Measurements from ENCODE around the gene KIF5C. TPM values are rescaled to one million over a fixed set of nuclear protein-coding genes. Genes with fewer than 3 reads are reported as not detected.

The KIF5C gene
- total RNA-seq, 1 donor from 2014 or later: 24.3 TPM

- H3K4me2 ChIP-seq (ENCODE audit: low read length): no peak overlapping the region
- no peak overlapping the region for H3K9ac ChIP-seq (ENCODE audit: low read length)
- TF ChIP-seq CTCF (IDR thresholded peaks at IDR 0.05; ENCODE audit: insufficient read depth, low read depth, low read length): no peak
- no peak for TF ChIP-seq EZH2 (IDR thresholded peaks at IDR 0.05; ENCODE audit: insufficient read depth, low read length)
- no peaks in the 10 kb centered on the region for H3K79me2 ChIP-seq (ENCODE audit: insufficient read depth, low read length)
- H3K27ac ChIP-seq (ENCODE audit: low read depth, low read length): no peak overlapping the region
- H3K4me1 ChIP-seq (ENCODE audit: insufficient read depth, low read length): no peaks in the 10 kb centered on the region
- no peaks in the 10 kb centered on the region for H3K4me1 Mint-ChIP-seq (ENCODE audit: low read depth, unreplicated experiment)
- no peaks in the 10 kb centered on the region for H3K9me3 ChIP-seq (ENCODE audit: insufficient read depth, low read depth, low read length)
- no peak overlapping the region for H3K4me3 Mint-ChIP-seq (ENCODE audit: unreplicated experiment)
- no peaks in the 10 kb centered on the region for H3K36me3 ChIP-seq (ENCODE audit: insufficient read depth, low read length)
- H3K27ac Mint-ChIP-seq (ENCODE audit: unreplicated experiment): no peak overlapping the region
- DNase-seq (ENCODE audit: low read depth) (no peak), FAIRE-seq (no peak)
- H3K27me3 Mint-ChIP-seq (ENCODE audit: low read depth, unreplicated experiment): no peaks in the 10 kb centered on the region
- no peak overlapping the region for H2AFZ ChIP-seq (ENCODE audit: low read depth, low read length)
- H3K9me3 Mint-ChIP-seq (ENCODE audit: unreplicated experiment): no peaks in the 10 kb centered on the region
- peaks cover 10% of the 10 kb centered on the region for H3K36me3 Mint-ChIP-seq (ENCODE audit: low read depth, unreplicated experiment)
- H3K27me3 ChIP-seq (ENCODE audit: insufficient read depth, low read length): no peaks in the 10 kb centered on the region
- no peaks in the 10 kb centered on the region for H4K20me1 ChIP-seq (ENCODE audit: insufficient read depth, low read length)
- H3K4me3 ChIP-seq (ENCODE audit: insufficient read depth, low read depth, low read length): no peak overlapping the region
Observed at GRCh38 chr2:148993351-148993750, 118.3 kb downstream of the KIF5C start.

- Mint-ChIP-seq H3K4me3 (ENCODE audit: unreplicated experiment) (no peak overlapping the region), H3K27ac (ENCODE audit: unreplicated experiment) (no peak overlapping the region), H3K9me3 (ENCODE audit: unreplicated experiment) (no peaks in the 10 kb centered on the region), H3K4me1 (ENCODE audit: low read depth, unreplicated experiment) (peaks cover 1% of the 10 kb centered on the region), H3K36me3 (ENCODE audit: low read depth, unreplicated experiment) (peaks cover 10% of the 10 kb centered on the region), H3K27me3 (ENCODE audit: low read depth, unreplicated experiment) (no peaks in the 10 kb centered on the region)
- H3K4me3 ChIP-seq (ENCODE audit: insufficient read depth, low read depth, low read length): no peak overlapping the region
- H3K36me3 ChIP-seq (ENCODE audit: insufficient read depth, low read length): no peaks in the 10 kb centered on the region
- H3K27ac ChIP-seq (ENCODE audit: low read depth, low read length): no peak overlapping the region
- no peak overlapping the region for H2AFZ ChIP-seq (ENCODE audit: low read depth, low read length)
- FAIRE-seq: no peak
- no peaks in the 10 kb centered on the region for H3K27me3 ChIP-seq (ENCODE audit: insufficient read depth, low read length)
- H3K4me2 ChIP-seq (ENCODE audit: low read length): no peak overlapping the region
- H3K4me1 ChIP-seq (ENCODE audit: insufficient read depth, low read length): no peaks in the 10 kb centered on the region
- TF ChIP-seq EZH2 (IDR thresholded peaks at IDR 0.05; ENCODE audit: insufficient read depth, low read length) (no peak), CTCF (IDR thresholded peaks at IDR 0.05; ENCODE audit: insufficient read depth, low read depth, low read length) (no peak)
- no peaks in the 10 kb centered on the region for H3K9me3 ChIP-seq (ENCODE audit: insufficient read depth, low read depth, low read length)
- no peaks in the 10 kb centered on the region for H4K20me1 ChIP-seq (ENCODE audit: insufficient read depth, low read length)
- H3K9ac ChIP-seq (ENCODE audit: low read length): no peak overlapping the region
- DNase-seq (ENCODE audit: low read depth): no peak
- no peaks in the 10 kb centered on the region for H3K79me2 ChIP-seq (ENCODE audit: insufficient read depth, low read length)
Observed at GRCh38 chr2:148994341-148994740, 119.3 kb downstream of the KIF5C start.

- Mint-ChIP-seq H3K4me1 (ENCODE audit: low read depth, unreplicated experiment) (peaks cover 8% of the 10 kb centered on the region), H3K4me3 (ENCODE audit: unreplicated experiment) (peak overlapping the region; percentile 50), H3K9me3 (ENCODE audit: unreplicated experiment) (no peaks in the 10 kb centered on the region), H3K27me3 (ENCODE audit: low read depth, unreplicated experiment) (no peaks in the 10 kb centered on the region), H3K27ac (ENCODE audit: unreplicated experiment) (no peak overlapping the region), H3K36me3 (ENCODE audit: low read depth, unreplicated experiment) (peaks cover 16% of the 10 kb centered on the region)
- no peaks in the 10 kb centered on the region for H3K4me1 ChIP-seq (ENCODE audit: insufficient read depth, low read length)
- H3K79me2 ChIP-seq (ENCODE audit: insufficient read depth, low read length): no peaks in the 10 kb centered on the region
- H2AFZ ChIP-seq (ENCODE audit: low read depth, low read length): no peak overlapping the region
- H3K36me3 ChIP-seq (ENCODE audit: insufficient read depth, low read length): no peaks in the 10 kb centered on the region
- H3K27me3 ChIP-seq (ENCODE audit: insufficient read depth, low read length): peaks cover 2% of the 10 kb centered on the region
- no peak overlapping the region for H3K4me3 ChIP-seq (ENCODE audit: insufficient read depth, low read depth, low read length)
- no peak overlapping the region for H3K27ac ChIP-seq (ENCODE audit: low read depth, low read length)
- H3K9me3 ChIP-seq (ENCODE audit: insufficient read depth, low read depth, low read length): no peaks in the 10 kb centered on the region
- H3K4me2 ChIP-seq (ENCODE audit: low read length): no peak overlapping the region
- no peak for TF ChIP-seq EZH2 (IDR thresholded peaks at IDR 0.05; ENCODE audit: insufficient read depth, low read length)
- no peak for TF ChIP-seq CTCF (IDR thresholded peaks at IDR 0.05; ENCODE audit: insufficient read depth, low read depth, low read length)
- no peaks in the 10 kb centered on the region for H4K20me1 ChIP-seq (ENCODE audit: insufficient read depth, low read length)
- H3K9ac ChIP-seq (ENCODE audit: low read length): no peak overlapping the region
- DNase-seq (ENCODE audit: low read depth): no peak
- FAIRE-seq: no peak
Observed at GRCh38 chr2:148996805-148997204, 121.8 kb downstream of the KIF5C start.

All from astrocyte (in vitro differentiated cells and primary cell).